Muscle layer of duodenum (tissue), 2 donors: Measurements from ENCODE around the gene ZNRF3.
"Not testable (repeated sequence)": the region's sequence is repeated elsewhere in the genome, so short reads cannot be mapped to it uniquely, and the experiment has no call there.

Experiments
- H3K27ac ChIP-seq: one replicate; pipeline ENCODE4 v1.7.0; 2013; ENCODE audit warnings: mild to moderate bottlenecking, low read length
- H3K27me3 ChIP-seq: one replicate; pipeline ENCODE4 v1.7.0; 2013; ENCODE audit warnings: low read depth, mild to moderate bottlenecking, control low read depth, low read length
- H3K36me3 ChIP-seq, 2 donors: one replicate each; pipeline ENCODE4 v1.7.0; 2013; ENCODE audit warnings: low read length in 2 of 2, control low read depth in 1 of 2, mild to moderate bottlenecking in 1 of 2; ENCODE audit not compliant: insufficient read depth in 2 of 2, control insufficient read depth in 1 of 2
- H3K4me1 ChIP-seq, 2 donors: one replicate each; pipeline ENCODE4 v1.7.0; 2013; ENCODE audit warnings: low read length in 2 of 2, mild to moderate bottlenecking in 2 of 2, control low read depth in 1 of 2, moderate library complexity in 1 of 2; ENCODE audit not compliant: insufficient read depth in 2 of 2, control insufficient read depth in 1 of 2
- H3K4me3 ChIP-seq, 2 donors: one replicate each; pipeline ENCODE4 v1.7.0; 2013; ENCODE audit warnings: low read length in 2 of 2, low read depth in 1 of 2, mild to moderate bottlenecking in 1 of 2
- H3K9me3 ChIP-seq, 2 donors: one replicate each; pipeline ENCODE4 v1.7.0; 2013; ENCODE audit warnings: low read length in 2 of 2, control low read depth in 1 of 2, mild to moderate bottlenecking in 1 of 2; ENCODE audit not compliant: control insufficient read depth in 1 of 2
- donor health status: healthy.

Gene ZNRF3

GRCh38 chr22:28885939-28886338, 2.6 kb downstream of the ZNRF3 start:
- no peak overlapping the region for H3K4me3 ChIP-seq

GRCh38 chr22:28886679-28887078, 3.3 kb downstream of the ZNRF3 start:
- not testable (repeated sequence) for H3K27me3 ChIP-seq, H3K9me3 ChIP-seq, H3K27ac ChIP-seq, H3K36me3 ChIP-seq, H3K4me3 ChIP-seq
- H3K4me1 ChIP-seq: peaks cover 15 to 26% of the 10 kb centered on the region in 2 donors

More at GRCh38 chr22:28885939-28886338, 2.6 kb downstream of the ZNRF3 start:
- no peaks in the 10 kb centered on the region for H3K9me3 ChIP-seq
- no peaks in the 10 kb centered on the region for H3K36me3 ChIP-seq
- H3K4me1 ChIP-seq: peaks cover 15 to 26% of the 10 kb centered on the region in 2 donors
- no peak overlapping the region for H3K27ac ChIP-seq
- H3K27me3 ChIP-seq: no peaks in the 10 kb centered on the region

- Histone ChIP-seq H3K4me3 (no peak overlapping the region), H3K36me3 (no peaks in the 10 kb centered on the region), H3K9me3 (no peaks in the 10 kb centered on the region), H3K4me1 (peaks cover 19 to 20% of the 10 kb centered on the region in 2 donors), H3K27me3 (no peaks in the 10 kb centered on the region), H3K27ac (no peak overlapping the region)
Observed at GRCh38 chr22:28887725-28888459, 4.5 kb downstream of the ZNRF3 start.

- no peaks in the 10 kb centered on the region for H3K27me3 ChIP-seq
- H3K4me3 ChIP-seq: no peak overlapping the region
- H3K27ac ChIP-seq: no peak overlapping the region
- H3K36me3 ChIP-seq: no peaks in the 10 kb centered on the region
- H3K4me1 ChIP-seq: peaks cover 15 to 17% of the 10 kb centered on the region in 2 donors
- no peaks in the 10 kb centered on the region for H3K9me3 ChIP-seq
Observed at GRCh38 chr22:28889478-28890024, 6.2 kb downstream of the ZNRF3 start.

GRCh38 chr22:28891156-28891733, 7.9 kb downstream of the ZNRF3 start:
- Histone ChIP-seq H3K4me3 (no peak overlapping the region), H3K27ac (no peak overlapping the region), H3K9me3 (no peaks in the 10 kb centered on the region), H3K27me3 (no peaks in the 10 kb centered on the region), H3K4me1 (peaks cover 0 to 10% of the 10 kb centered on the region in 2 donors), H3K36me3 (no peaks in the 10 kb centered on the region)

- Histone ChIP-seq H3K4me1 (peaks cover 0 to 10% of the 10 kb centered on the region in 2 donors), H3K4me3 (no peak overlapping the region), H3K27ac (no peak overlapping the region), H3K36me3 (no peaks in the 10 kb centered on the region), H3K27me3 (no peaks in the 10 kb centered on the region), H3K9me3 (no peaks in the 10 kb centered on the region)
Observed at GRCh38 chr22:28892175-28892731, 8.9 kb downstream of the ZNRF3 start.

- no peak overlapping the region for H3K4me3 ChIP-seq
- no peaks in the 10 kb centered on the region for H3K27me3 ChIP-seq
- peaks cover under 1 to 5% of the 10 kb centered on the region in 2 donors for H3K4me1 ChIP-seq
- H3K9me3 ChIP-seq: no peaks in the 10 kb centered on the region
- H3K36me3 ChIP-seq: no peaks in the 10 kb centered on the region
- H3K27ac ChIP-seq: no peak overlapping the region
Observed at GRCh38 chr22:28893810-28894209, 10.4 kb downstream of the ZNRF3 start.

GRCh38 chr22:28894334-28894733, 11.0 kb downstream of the ZNRF3 start:
- Histone ChIP-seq H3K9me3 (no peaks in the 10 kb centered on the region), H3K27me3 (no peaks in the 10 kb centered on the region), H3K36me3 (no peaks in the 10 kb centered on the region), H3K4me3 (no peak overlapping the region), H3K27ac (no peak overlapping the region), H3K4me1 (peaks cover 5% of the 10 kb centered on the region in 2 donors)

GRCh38 chr22:28894807-28895206, 11.4 kb downstream of the ZNRF3 start:
- H3K27me3 ChIP-seq: no peaks in the 10 kb centered on the region
- peaks cover 5% of the 10 kb centered on the region in 2 donors for H3K4me1 ChIP-seq
- H3K4me3 ChIP-seq: no peak overlapping the region
- no peak overlapping the region for H3K27ac ChIP-seq
- no peaks in the 10 kb centered on the region for H3K36me3 ChIP-seq
- H3K9me3 ChIP-seq: no peaks in the 10 kb centered on the region

- Histone ChIP-seq H3K4me1 (peaks cover 5% of the 10 kb centered on the region in 2 donors), H3K9me3 (no peaks in the 10 kb centered on the region), H3K36me3 (no peaks in the 10 kb centered on the region), H3K27ac (no peak overlapping the region), H3K4me3 (no peak overlapping the region), H3K27me3 (no peaks in the 10 kb centered on the region)
Observed at GRCh38 chr22:28896611-28897010, 13.2 kb downstream of the ZNRF3 start.

GRCh38 chr22:28898233-28898629, 14.9 kb downstream of the ZNRF3 start:
- H3K9me3 ChIP-seq: no peaks in the 10 kb centered on the region
- peaks cover 3 to 10% of the 10 kb centered on the region in 2 donors for H3K4me1 ChIP-seq
- no peak overlapping the region for H3K27ac ChIP-seq
- no peaks in the 10 kb centered on the region for H3K27me3 ChIP-seq
- no peaks in the 10 kb centered on the region for H3K36me3 ChIP-seq
- H3K4me3 ChIP-seq: no peak overlapping the region
